ENCODE results near the gene ZBTB9.

Gene ZBTB9

DNA sequence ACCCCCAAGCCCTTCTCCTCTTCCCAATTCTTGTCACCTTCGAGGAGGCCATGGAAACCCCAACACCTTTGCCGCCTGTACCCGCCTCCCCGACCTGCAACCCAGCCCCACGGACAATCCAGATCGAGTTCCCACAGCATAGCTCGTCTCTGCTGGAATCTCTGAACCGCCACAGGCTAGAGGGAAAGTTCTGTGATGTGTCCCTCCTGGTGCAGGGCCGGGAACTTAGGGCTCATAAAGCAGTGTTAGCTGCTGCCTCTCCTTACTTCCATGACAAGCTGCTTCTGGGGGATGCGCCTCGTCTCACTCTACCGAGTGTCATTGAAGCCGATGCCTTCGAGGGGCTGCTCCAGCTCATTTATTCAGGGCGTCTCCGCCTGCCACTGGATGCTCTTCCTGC is 675 bp downstream of the ZBTB9 start:
- Histone ChIP-seq H3K4me3 (ENCODE audit: low read depth, low read length) (peak overlapping the region; percentile 54), H3K27ac (ENCODE audit: extremely low read depth, low read depth, low read length) (peak overlapping the region; percentile 63; the same call in 1 of the 2 replicates), H3K36me3 (ENCODE audit: control insufficient read depth in 2 of 2, insufficient read depth in 1 of 2, low read length in 2 of 2) (peaks cover 0 to 23% of the 10 kb centered on the region in 2 experiments; a peak in 1 of 3 replicates), H3K9me3 (ENCODE audit: control insufficient read depth, insufficient read depth, low read depth, low read length) (no peaks in the 10 kb centered on the region), H3K4me1 (ENCODE audit: control insufficient read depth, insufficient read depth, low read length) (0 out of 2 replicates have a peak, but pooled peaks cover 3% of the 10 kb centered on the region)
- ChIA-PET POLR2A (interaction anchor here (0.9 to 2.4 kb wide), 20 partner anchors 8 to 483 kb away, joined by 3 to 26 read pairs (median 6); partner anchors contain the start of genes BAK1, CUTA, ITPR3 and RGL2), CTCF (interaction anchor here (0.6 to 1.2 kb wide), 3 partner anchors 37 to 124 kb away, joined by 3 to 7 read pairs (median 4); partner anchors contain the start of gene CUTA)
- TF ChIP-seq ZSCAN16 (tag by site-specific recombination; IDR thresholded peaks at IDR 0.05) = no peak
- no peak for TF ChIP-seq ZNF404 (tag by site-specific recombination; IDR thresholded peaks at IDR 0.05)
- TF ChIP-seq ZNF555 (tag by site-specific recombination; conservative IDR thresholded peaks at IDR 0.05) = no peak
- TF ChIP-seq FEZF1 (tag by site-specific recombination; IDR thresholded peaks at IDR 0.05) = no peak
- no peak for TF ChIP-seq ZSCAN23 (tag by site-specific recombination; IDR thresholded peaks at IDR 0.05)

DNA sequence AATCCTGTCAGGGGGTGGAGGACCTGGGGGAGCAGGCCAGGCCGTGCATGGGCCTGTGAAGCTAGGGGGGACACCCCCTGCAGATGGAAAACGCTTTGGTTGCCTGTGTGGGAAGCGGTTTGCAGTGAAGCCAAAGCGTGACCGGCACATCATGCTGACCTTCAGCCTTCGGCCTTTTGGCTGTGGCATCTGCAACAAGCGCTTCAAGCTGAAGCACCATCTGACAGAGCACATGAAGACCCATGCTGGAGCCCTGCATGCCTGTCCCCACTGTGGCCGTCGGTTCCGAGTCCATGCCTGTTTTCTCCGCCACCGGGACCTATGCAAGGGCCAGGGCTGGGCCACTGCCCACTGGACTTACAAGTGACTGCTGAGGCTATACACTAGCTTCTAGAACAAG is 1.8 kb downstream of the ZBTB9 start:
- ChIA-PET CTCF (interaction anchor here (0.8 kb wide), 1 partner anchor 32 kb away, joined by 3 read pairs; no protein-coding TSS in a partner anchor), POLR2A (no interaction called here)

More for the DNA sequence above, 1.8 kb downstream of the ZBTB9 start:
- H3K9me3 ChIP-seq (ENCODE audit: control insufficient read depth, insufficient read depth, low read depth, low read length) = no peaks in the 10 kb centered on the region
- H3K4me3 ChIP-seq (ENCODE audit: low read depth, low read length) = no peak overlapping the region
- TF ChIP-seq, protein P1, sequence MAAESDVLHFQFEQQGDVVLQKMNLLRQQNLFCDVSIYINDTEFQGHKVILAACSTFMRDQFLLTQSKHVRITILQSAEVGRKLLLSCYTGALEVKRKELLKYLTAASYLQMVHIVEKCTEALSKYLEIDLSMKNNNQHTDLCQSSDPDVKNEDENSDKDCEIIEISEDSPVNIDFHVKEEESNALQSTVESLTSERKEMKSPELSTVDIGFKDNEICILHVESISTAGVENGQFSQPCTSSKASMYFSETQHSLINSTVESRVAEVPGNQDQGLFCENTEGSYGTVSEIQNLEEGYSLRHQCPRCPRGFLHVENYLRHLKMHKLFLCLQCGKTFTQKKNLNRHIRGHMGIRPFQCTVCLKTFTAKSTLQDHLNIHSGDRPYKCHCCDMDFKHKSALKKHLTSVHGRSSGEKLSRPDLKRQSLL (tag by site-specific recombination; IDR thresholded peaks at IDR 0.05) = no peak
- TF ChIP-seq, protein P2, sequence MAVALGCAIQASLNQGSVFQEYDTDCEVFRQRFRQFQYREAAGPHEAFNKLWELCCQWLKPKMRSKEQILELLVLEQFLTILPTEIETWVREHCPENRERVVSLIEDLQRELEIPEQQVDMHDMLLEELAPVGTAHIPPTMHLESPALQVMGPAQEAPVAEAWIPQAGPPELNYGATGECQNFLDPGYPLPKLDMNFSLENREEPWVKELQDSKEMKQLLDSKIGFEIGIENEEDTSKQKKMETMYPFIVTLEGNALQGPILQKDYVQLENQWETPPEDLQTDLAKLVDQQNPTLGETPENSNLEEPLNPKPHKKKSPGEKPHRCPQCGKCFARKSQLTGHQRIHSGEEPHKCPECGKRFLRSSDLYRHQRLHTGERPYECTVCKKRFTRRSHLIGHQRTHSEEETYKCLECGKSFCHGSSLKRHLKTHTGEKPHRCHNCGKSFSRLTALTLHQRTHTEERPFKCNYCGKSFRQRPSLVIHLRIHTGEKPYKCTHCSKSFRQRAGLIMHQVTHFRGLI (tag by site-specific recombination; IDR thresholded peaks at IDR 0.05) = no peak
- TF ChIP-seq ZNF514 (tag by site-specific recombination; IDR thresholded peaks at IDR 0.05) = no peak
- no peak for TF ChIP-seq ZNF837 (tag by site-specific recombination; IDR thresholded peaks at IDR 0.05)
- TF ChIP-seq, protein P3, sequence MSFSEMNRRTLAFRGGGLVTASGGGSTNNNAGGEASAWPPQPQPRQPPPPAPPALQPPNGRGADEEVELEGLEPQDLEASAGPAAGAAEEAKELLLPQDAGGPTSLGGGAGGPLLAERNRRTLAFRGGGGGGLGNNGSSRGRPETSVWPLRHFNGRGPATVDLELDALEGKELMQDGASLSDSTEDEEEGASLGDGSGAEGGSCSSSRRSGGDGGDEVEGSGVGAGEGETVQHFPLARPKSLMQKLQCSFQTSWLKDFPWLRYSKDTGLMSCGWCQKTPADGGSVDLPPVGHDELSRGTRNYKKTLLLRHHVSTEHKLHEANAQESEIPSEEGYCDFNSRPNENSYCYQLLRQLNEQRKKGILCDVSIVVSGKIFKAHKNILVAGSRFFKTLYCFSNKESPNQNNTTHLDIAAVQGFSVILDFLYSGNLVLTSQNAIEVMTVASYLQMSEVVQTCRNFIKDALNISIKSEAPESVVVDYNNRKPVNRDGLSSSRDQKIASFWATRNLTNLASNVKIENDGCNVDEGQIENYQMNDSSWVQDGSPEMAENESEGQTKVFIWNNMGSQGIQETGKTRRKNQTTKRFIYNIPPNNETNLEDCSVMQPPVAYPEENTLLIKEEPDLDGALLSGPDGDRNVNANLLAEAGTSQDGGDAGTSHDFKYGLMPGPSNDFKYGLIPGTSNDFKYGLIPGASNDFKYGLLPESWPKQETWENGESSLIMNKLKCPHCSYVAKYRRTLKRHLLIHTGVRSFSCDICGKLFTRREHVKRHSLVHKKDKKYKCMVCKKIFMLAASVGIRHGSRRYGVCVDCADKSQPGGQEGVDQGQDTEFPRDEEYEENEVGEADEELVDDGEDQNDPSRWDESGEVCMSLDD (tag by site-specific recombination; IDR thresholded peaks at IDR 0.05) = no peak
- TF ChIP-seq ZNF121 (tag by site-specific recombination; IDR thresholded peaks at IDR 0.05) = no peak
- no peak for TF ChIP-seq EGR2 (tag by site-specific recombination; IDR thresholded peaks at IDR 0.05; ENCODE audit: low read depth)
- TF ChIP-seq ZIC2 (tag by site-specific recombination; IDR thresholded peaks at IDR 0.05) = no peak
- no peak for TF ChIP-seq ZNF169 (tag by site-specific recombination; IDR thresholded peaks at IDR 0.05)
- no peak for TF ChIP-seq ZNF830 (tag by site-specific recombination; IDR thresholded peaks at IDR 0.05; ENCODE audit: low read depth)
- TF ChIP-seq, protein P4, sequence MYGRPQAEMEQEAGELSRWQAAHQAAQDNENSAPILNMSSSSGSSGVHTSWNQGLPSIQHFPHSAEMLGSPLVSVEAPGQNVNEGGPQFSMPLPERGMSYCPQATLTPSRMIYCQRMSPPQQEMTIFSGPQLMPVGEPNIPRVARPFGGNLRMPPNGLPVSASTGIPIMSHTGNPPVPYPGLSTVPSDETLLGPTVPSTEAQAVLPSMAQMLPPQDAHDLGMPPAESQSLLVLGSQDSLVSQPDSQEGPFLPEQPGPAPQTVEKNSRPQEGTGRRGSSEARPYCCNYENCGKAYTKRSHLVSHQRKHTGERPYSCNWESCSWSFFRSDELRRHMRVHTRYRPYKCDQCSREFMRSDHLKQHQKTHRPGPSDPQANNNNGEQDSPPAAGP (tag by site-specific recombination; IDR thresholded peaks at IDR 0.05) = no peak
- TF ChIP-seq, protein P5, sequence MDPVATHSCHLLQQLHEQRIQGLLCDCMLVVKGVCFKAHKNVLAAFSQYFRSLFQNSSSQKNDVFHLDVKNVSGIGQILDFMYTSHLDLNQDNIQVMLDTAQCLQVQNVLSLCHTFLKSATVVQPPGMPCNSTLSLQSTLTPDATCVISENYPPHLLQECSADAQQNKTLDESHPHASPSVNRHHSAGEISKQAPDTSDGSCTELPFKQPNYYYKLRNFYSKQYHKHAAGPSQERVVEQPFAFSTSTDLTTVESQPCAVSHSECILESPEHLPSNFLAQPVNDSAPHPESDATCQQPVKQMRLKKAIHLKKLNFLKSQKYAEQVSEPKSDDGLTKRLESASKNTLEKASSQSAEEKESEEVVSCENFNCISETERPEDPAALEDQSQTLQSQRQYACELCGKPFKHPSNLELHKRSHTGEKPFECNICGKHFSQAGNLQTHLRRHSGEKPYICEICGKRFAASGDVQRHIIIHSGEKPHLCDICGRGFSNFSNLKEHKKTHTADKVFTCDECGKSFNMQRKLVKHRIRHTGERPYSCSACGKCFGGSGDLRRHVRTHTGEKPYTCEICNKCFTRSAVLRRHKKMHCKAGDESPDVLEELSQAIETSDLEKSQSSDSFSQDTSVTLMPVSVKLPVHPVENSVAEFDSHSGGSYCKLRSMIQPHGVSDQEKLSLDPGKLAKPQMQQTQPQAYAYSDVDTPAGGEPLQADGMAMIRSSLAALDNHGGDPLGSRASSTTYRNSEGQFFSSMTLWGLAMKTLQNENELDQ (tag by site-specific recombination; IDR thresholded peaks at IDR 0.05; ENCODE audit: low read depth) = no peak
- no peak for TF ChIP-seq KLF8 (tag by site-specific recombination; IDR thresholded peaks at IDR 0.05)
- TF ChIP-seq, protein P6, sequence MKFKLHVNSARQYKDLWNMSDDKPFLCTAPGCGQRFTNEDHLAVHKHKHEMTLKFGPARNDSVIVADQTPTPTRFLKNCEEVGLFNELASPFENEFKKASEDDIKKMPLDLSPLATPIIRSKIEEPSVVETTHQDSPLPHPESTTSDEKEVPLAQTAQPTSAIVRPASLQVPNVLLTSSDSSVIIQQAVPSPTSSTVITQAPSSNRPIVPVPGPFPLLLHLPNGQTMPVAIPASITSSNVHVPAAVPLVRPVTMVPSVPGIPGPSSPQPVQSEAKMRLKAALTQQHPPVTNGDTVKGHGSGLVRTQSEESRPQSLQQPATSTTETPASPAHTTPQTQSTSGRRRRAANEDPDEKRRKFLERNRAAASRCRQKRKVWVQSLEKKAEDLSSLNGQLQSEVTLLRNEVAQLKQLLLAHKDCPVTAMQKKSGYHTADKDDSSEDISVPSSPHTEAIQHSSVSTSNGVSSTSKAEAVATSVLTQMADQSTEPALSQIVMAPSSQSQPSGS (tag by site-specific recombination; IDR thresholded peaks at IDR 0.05; ENCODE audit: low read depth) = no peak
- TF ChIP-seq OSR2 (tag by site-specific recombination; IDR thresholded peaks at IDR 0.05) = no peak
- no peak for TF ChIP-seq ZNF10 (tag by site-specific recombination; IDR thresholded peaks at IDR 0.05)
- TF ChIP-seq ZNF19 (tag by site-specific recombination; IDR thresholded peaks at IDR 0.05; ENCODE audit: low read depth) = no peak
- no peak for TF ChIP-seq KLF10 (tag by site-specific recombination; IDR thresholded peaks at IDR 0.05)
- peaks cover 0 to 23% of the 10 kb centered on the region in 2 experiments; a peak in 1 of 3 replicates for H3K36me3 ChIP-seq (ENCODE audit: control insufficient read depth in 2 of 2, insufficient read depth in 1 of 2, low read length in 2 of 2)
- no peak overlapping the region for H3K27ac ChIP-seq (ENCODE audit: extremely low read depth, low read depth, low read length)
- H3K4me1 ChIP-seq (ENCODE audit: control insufficient read depth, insufficient read depth, low read length) = 0 out of 2 replicates have a peak, but pooled peaks cover 3% of the 10 kb centered on the region
